Endothelial cell of umbilical vein (primary cell): ENCODE data around the gene SV2A. TPM values are rescaled to one million over a fixed set of nuclear protein-coding genes. Genes with fewer than 3 reads are reported as not detected.

Experiments used
- BruUV-seq: library from RNA; stranded (reverse); fragments of 400-500 nt; replicated peaks from 2 replicates; lab custom pipeline; 2021; lab: Mats Ljungman, UMichigan
- CTCF ChIA-PET: fragments of 300-600, 350-600 bp; sonication (Branson Sonifier 250); formaldehyde crosslinking; loops from one replicate; lab custom pipeline; 2021; ENCODE audit warnings: antibody characterized with exemption, inconsistent platforms; lab: Charles Lee
- POLR2A ChIA-PET: fragments of 300-600, 350-600 bp; sonication (Branson Sonifier 250); formaldehyde crosslinking; loops from one replicate; lab custom pipeline; 2021; ENCODE audit warnings: antibody characterized with exemption, inconsistent platforms; lab: Charles Lee
- DNase-seq: peaks from one replicate; pipeline ENCODE4 v3.0.0-alpha.2; 2011; ENCODE audit warnings: low read depth, low spot score
- FAIRE-seq: peaks from 2 replicates; lab custom pipeline; 2011; peaks lifted over from hg19 to GRCh38; lab: Jason Lieb, UNC
- H2AFZ ChIP-seq: 2 replicates; pipeline ENCODE4 v1.6.0; 2012; ENCODE audit warnings: low read depth, low read length, control low read depth, inconsistent platforms
- H3K27ac ChIP-seq: 2 replicates; pipeline ENCODE4 v1.5.1; 2011; ENCODE audit warnings: low read depth, mild to moderate bottlenecking, control low read depth, low read length, moderate library complexity; ENCODE audit not compliant: insufficient read depth
- H3K27me3 ChIP-seq, 2 experiments: 2 replicates each; pipeline versions ENCODE4 v1.6.0 to v1.6.1; 2011; ENCODE audit warnings: low read length in 2 of 2, mixed read lengths in 1 of 2; ENCODE audit not compliant: control insufficient read depth in 2 of 2, insufficient read depth in 2 of 2
- H3K36me3 ChIP-seq, 2 experiments: 2 replicates in 1 of 2; 3 replicates in 1 of 2; pipeline ENCODE4 v1.5.1; 2011; ENCODE audit warnings: low read length in 2 of 2, mild to moderate bottlenecking in 1 of 2, moderate library complexity in 1 of 2; ENCODE audit not compliant: control insufficient read depth in 2 of 2, insufficient read depth in 2 of 2; ENCODE audit errors: extremely low read depth in 1 of 2
- H3K4me1 ChIP-seq: 3 replicates; pipeline ENCODE4 v1.5.1; 2011; ENCODE audit warnings: mild to moderate bottlenecking, low read length; ENCODE audit not compliant: control insufficient read depth, insufficient read depth; ENCODE audit errors: extremely low read depth
- H3K4me2 ChIP-seq: 2 replicates; pipeline ENCODE4 v1.6.1; 2011; ENCODE audit warnings: low read length, control low read depth, mixed read lengths; ENCODE audit not compliant: insufficient read depth
- H3K4me3 ChIP-seq, 3 experiments: fragments of 200-600 bp in 1 of 3; sonication (generic), shearing (Covaris generic) in 1 of 3; replicated peaks in 1 of 3; 2 replicates each; pipeline ENCODE4 v1.5.1; 2011 to 2016; ENCODE audit warnings: control low read depth in 3 of 3, low read length in 3 of 3, mild to moderate bottlenecking in 2 of 3, inconsistent platforms in 1 of 3, low read depth in 1 of 3, moderate library complexity in 1 of 3; ENCODE audit not compliant: insufficient read depth in 1 of 3
- H3K79me2 ChIP-seq: 2 replicates; pipeline ENCODE4 v1.6.0; 2012; ENCODE audit warnings: low read length, inconsistent platforms; ENCODE audit not compliant: control insufficient read depth, insufficient read depth
- H3K9ac ChIP-seq: replicated peaks from 2 replicates; pipeline ENCODE3; 2011; ENCODE audit warnings: low read length, control low read depth; ENCODE audit not compliant: insufficient read depth; ENCODE audit errors: extremely low read depth
- H3K9me1 ChIP-seq: replicated peaks from 3 replicates; pipeline ENCODE4 v1.6.0; 2011; ENCODE audit warnings: mild to moderate bottlenecking, low read length; ENCODE audit not compliant: control insufficient read depth, insufficient read depth; ENCODE audit errors: extremely low read depth
- H3K9me3 ChIP-seq: replicated peaks from 2 replicates; pipeline ENCODE4 v1.5.1; 2012; ENCODE audit warnings: low read length, inconsistent platforms; ENCODE audit not compliant: control insufficient read depth, insufficient read depth
- H4K20me1 ChIP-seq: replicated peaks from 2 replicates; pipeline ENCODE3; 2011; ENCODE audit warnings: mild to moderate bottlenecking, low read length; ENCODE audit not compliant: control insufficient read depth, insufficient read depth; ENCODE audit errors: extremely low read depth
- CTCF ChIP-seq, 2 donors: IDR thresholded peaks; 1 replicate in 1 of 2; 2 replicates in 1 of 2; pipeline ENCODE4 v1.5.1; 2011; ENCODE audit warnings: low read length in 2 of 2, mild to moderate bottlenecking in 2 of 2, moderate library complexity in 2 of 2, control low read depth in 1 of 2, inconsistent platforms in 1 of 2, low read depth in 1 of 2; ENCODE audit not compliant: insufficient read depth in 1 of 2; ENCODE audit errors: extremely low read depth in 1 of 2
- EZH2 ChIP-seq: IDR thresholded peaks from 2 replicates; pipeline ENCODE4 v1.6.1; 2012; ENCODE audit warnings: borderline replicate concordance, low read depth, mild to moderate bottlenecking, moderate library complexity, low read length, inconsistent platforms; ENCODE audit not compliant: severe bottlenecking
- FOS ChIP-seq: IDR thresholded peaks from 2 replicates; pipeline ENCODE4 v1.6.1; 2011; ENCODE audit warnings: mild to moderate bottlenecking, low read length, moderate library complexity, borderline replicate concordance; ENCODE audit not compliant: insufficient read depth
- MAX ChIP-seq: IDR thresholded peaks from 2 replicates; pipeline ENCODE4 v1.6.1; 2011; ENCODE audit not compliant: insufficient read depth, insufficient read length
- MYC ChIP-seq: IDR thresholded peaks from one replicate; pipeline ENCODE4 v1.6.1; 2011; ENCODE audit warnings: mild to moderate bottlenecking, low read depth, low read length
- POLR2A ChIP-seq: IDR thresholded peaks from 2 replicates; pipeline ENCODE4 v1.6.1; 2012; ENCODE audit warnings: low read depth, mild to moderate bottlenecking, control low read depth, low read length
- POLR2AphosphoS5 ChIP-seq: IDR thresholded peaks from 2 replicates; pipeline ENCODE4 v1.6.1; 2012; ENCODE audit warnings: low read depth, mild to moderate bottlenecking, control low read depth, low read length, moderate library complexity; ENCODE audit not compliant: insufficient read depth
- dilution Hi-C: fragments of 300-500 bp; cut with MboI; formaldehyde crosslinking; loops from one replicate; pipeline ENCODE4 v1.15.0; 2019; ENCODE audit warnings: low sequenced_read_pairs; ENCODE audit not compliant: extremely low pct_ligation_motif_present
- intact Hi-C: fragments of 100-400 bp; cut with micrococcal nuclease; formaldehyde crosslinking; loops from one replicate; pipeline ENCODE4 v1.10.0; 2022
- polyA plus RNA-seq, 4 experiments: library from polyadenylated mRNA; depleted of rRNA in 3 of 4; stranded (reverse) in 3 of 4; unstranded in 1 of 4; fragments of >200 nt; gene quantifications; 2 replicates each; pipeline versions ENCODE4 v1.2.1 to v1.2.3, GENCODE V29; 2011 to 2012; ENCODE audit warnings: missing spikeins in 1 of 4
- total RNA-seq: library from RNA; stranded (reverse); gene quantifications from 2 replicates; pipeline ENCODE4 v1.2.3, GENCODE V29; 2021

Gene SV2A
- total and polyA plus RNA-seq, 2 donors (not counting 3 experiments of a cell fraction or from before 2014, with no cell fraction given): 2.9 to 5.4 TPM

- H3K9ac ChIP-seq: peak overlapping the region; percentile 99
- H3K36me3 ChIP-seq: no peaks in the 10 kb centered on the region
- BruUV-seq: no TSS peak
- no peaks in the 10 kb centered on the region for H3K9me1 ChIP-seq
- H3K9me3 ChIP-seq: no peaks in the 10 kb centered on the region
- peak overlapping the region; percentile 85 for H3K4me2 ChIP-seq
- dilution Hi-C loops: loop anchor here (25.0 kb wide), 1 partner anchor 148 kb away; no protein-coding TSS in a partner anchor
- POLR2A ChIA-PET: interaction anchor here (1.6 to 3.6 kb wide), 4 partner anchors 11 to 298 kb away, joined by 4 to 13 read pairs (median 6); partner anchors contain the start of genes BOLA1 and MTMR11
- H3K4me1 ChIP-seq: peaks cover 16% of the 10 kb centered on the region
- H3K27ac ChIP-seq: peak overlapping the region; percentile 97
- CTCF ChIA-PET: interaction anchor here (1.0 to 4.1 kb wide), 8 partner anchors 13 to 298 kb away, joined by 3 to 38 read pairs (median 6); no protein-coding TSS in a partner anchor
- no peaks in the 10 kb centered on the region for H3K27me3 ChIP-seq
- DNase-seq: no peak
- intact Hi-C loops: loop anchor here (1.0 to 2.0 kb wide), 8 partner anchors 10 to 298 kb away; partner anchors contain the start of genes BOLA1, SF3B4 and VPS45
- H3K79me2 ChIP-seq: no peaks in the 10 kb centered on the region
- no peak for FAIRE-seq
- no peaks in the 10 kb centered on the region for H4K20me1 ChIP-seq
- TF ChIP-seq MYC: no peak
- no peak for TF ChIP-seq EZH2
- no peak for TF ChIP-seq MAX
- TF ChIP-seq FOS: no peak
- TF ChIP-seq CTCF (IDR thresholded peaks at IDR 0.05; ENCODE audit: extremely low read depth in 1 of 2, insufficient read depth in 1 of 2, low read depth in 1 of 2, low read length in 2 of 2): no peak
- no peak for TF ChIP-seq POLR2AphosphoS5
- no peak for TF ChIP-seq POLR2A
- peak overlapping the region in 2 of 3 experiments; percentile 55 to 91 for H3K4me3 ChIP-seq
- H2AFZ ChIP-seq: peak overlapping the region; percentile 60
Observed at GRCh38 chr1:149888999-149889289, 28.7 kb downstream of the SV2A start.
